Astrocyte (in vitro differentiated cells and primary cell): ENCODE data around the gene PKNOX2. TPM values are rescaled to one million over a fixed set of nuclear protein-coding genes. Genes with fewer than 3 reads are reported as not detected.

ENCODE experiments used
- DNase-seq: peaks from one replicate; pipeline ENCODE4 v3.0.0-alpha.2; 2010; ENCODE audit warnings: low read depth
- FAIRE-seq: peaks from 2 replicates; lab custom pipeline; 2011; peaks lifted over from hg19 to GRCh38; lab: Jason Lieb, UNC
- H2AFZ ChIP-seq: 2 replicates; pipeline ENCODE4 v1.6.0; 2012; ENCODE audit warnings: low read depth, low read length, inconsistent platforms
- H3K27ac ChIP-seq: 2 replicates; pipeline ENCODE4 v1.5.1; 2011; ENCODE audit warnings: low read depth, low read length, inconsistent platforms
- H3K27me3 ChIP-seq: 2 replicates; pipeline ENCODE4 v1.6.0; 2011; ENCODE audit warnings: low read length, inconsistent platforms; ENCODE audit not compliant: insufficient read depth
- H3K36me3 ChIP-seq: 2 replicates; pipeline ENCODE4 v1.5.1; 2011; ENCODE audit warnings: low read length, inconsistent platforms; ENCODE audit not compliant: insufficient read depth
- H3K4me1 ChIP-seq: 2 replicates; pipeline ENCODE4 v1.5.1; 2011; ENCODE audit warnings: low read length, inconsistent platforms; ENCODE audit not compliant: insufficient read depth
- H3K4me2 ChIP-seq: 2 replicates; pipeline ENCODE4 v1.6.0; 2012; ENCODE audit warnings: low read length, inconsistent platforms
- H3K4me3 ChIP-seq: 2 replicates; pipeline ENCODE4 v1.5.1; 2011; ENCODE audit warnings: low read depth, mild to moderate bottlenecking, low read length, inconsistent platforms; ENCODE audit not compliant: insufficient read depth
- H3K79me2 ChIP-seq: 2 replicates; pipeline ENCODE4 v1.6.0; 2012; ENCODE audit warnings: mild to moderate bottlenecking, low read length, inconsistent platforms; ENCODE audit not compliant: insufficient read depth
- H3K9ac ChIP-seq: 2 replicates; pipeline ENCODE4 v1.6.0; 2012; ENCODE audit warnings: mild to moderate bottlenecking, low read length, inconsistent platforms
- H3K9me3 ChIP-seq: 2 replicates; pipeline ENCODE4 v1.5.1; 2012; ENCODE audit warnings: low read depth, mild to moderate bottlenecking, low read length, inconsistent platforms; ENCODE audit not compliant: insufficient read depth
- H4K20me1 ChIP-seq: 2 replicates; pipeline ENCODE4 v1.6.0; 2012; ENCODE audit warnings: low read length, inconsistent platforms; ENCODE audit not compliant: insufficient read depth
- H3K27ac Mint-ChIP-seq: one replicate; pipeline ENCODE4 v1.8.0; 2021; ENCODE audit warnings: mild to moderate bottlenecking, mixed read lengths; ENCODE audit not compliant: unreplicated experiment
- H3K27me3 Mint-ChIP-seq: one replicate; pipeline ENCODE4 v1.8.0; 2021; ENCODE audit warnings: low read depth, mixed read lengths; ENCODE audit not compliant: unreplicated experiment
- H3K36me3 Mint-ChIP-seq: one replicate; pipeline ENCODE4 v1.8.0; 2021; ENCODE audit warnings: low read depth, mixed read lengths; ENCODE audit not compliant: unreplicated experiment
- H3K4me1 Mint-ChIP-seq: one replicate; pipeline ENCODE4 v1.8.0; 2021; ENCODE audit warnings: low read depth, mixed read lengths; ENCODE audit not compliant: unreplicated experiment
- H3K4me3 Mint-ChIP-seq: one replicate; pipeline ENCODE4 v1.8.0; 2021; ENCODE audit warnings: mild to moderate bottlenecking, moderate library complexity, mixed read lengths; ENCODE audit not compliant: unreplicated experiment
- H3K9me3 Mint-ChIP-seq: one replicate; pipeline ENCODE4 v1.8.0; 2021; ENCODE audit warnings: mild to moderate bottlenecking, mixed read lengths; ENCODE audit not compliant: unreplicated experiment
- CTCF ChIP-seq: IDR thresholded peaks from 2 replicates; pipeline ENCODE4 v1.5.1; 2011; ENCODE audit warnings: low read depth, mild to moderate bottlenecking, inconsistent platforms, low read length, moderate library complexity; ENCODE audit not compliant: insufficient read depth
- EZH2 ChIP-seq: IDR thresholded peaks from 2 replicates; pipeline ENCODE4 v1.6.1; 2012; ENCODE audit warnings: mild to moderate bottlenecking, low read length, inconsistent platforms; ENCODE audit not compliant: insufficient read depth
- total RNA-seq: library from RNA; stranded (reverse); gene quantifications from 2 replicates; pipeline ENCODE4 v1.2.1, GENCODE V29; 2021

Gene PKNOX2
- total RNA-seq, 1 donor from 2014 or later, result 53.4 TPM

GRCh38 chr11:125322289-125322688 lies 157.7 kb downstream of the PKNOX2 start:
- FAIRE-seq, result no peak
- no peaks in the 10 kb centered on the region for H3K27me3 Mint-ChIP-seq
- Histone ChIP-seq H3K4me2 (no peak overlapping the region), H3K4me3 (no peak overlapping the region), H3K9me3 (peaks cover 3% of the 10 kb centered on the region), H3K27ac (no peak overlapping the region), H4K20me1 (no peaks in the 10 kb centered on the region), H3K4me1 (no peaks in the 10 kb centered on the region), H2AFZ (no peak overlapping the region), H3K79me2 (no peaks in the 10 kb centered on the region), H3K36me3 (no peaks in the 10 kb centered on the region), H3K9ac (no peak overlapping the region), H3K27me3 (no peaks in the 10 kb centered on the region)
- no peak for DNase-seq
- H3K4me3 Mint-ChIP-seq, result no peak overlapping the region
- peaks cover 37% of the 10 kb centered on the region for H3K36me3 Mint-ChIP-seq
- peaks cover 6% of the 10 kb centered on the region for H3K4me1 Mint-ChIP-seq
- no peak for TF ChIP-seq CTCF
- H3K27ac Mint-ChIP-seq, result no peak overlapping the region
- H3K9me3 Mint-ChIP-seq, result peaks cover 7% of the 10 kb centered on the region

GRCh38 chr11:125325196-125325595 lies 160.6 kb downstream of the PKNOX2 start:
- no peaks in the 10 kb centered on the region for H3K79me2 ChIP-seq
- Mint-ChIP-seq H3K27me3 (no peaks in the 10 kb centered on the region), H3K9me3 (peaks cover 2% of the 10 kb centered on the region), H3K4me1 (peaks cover 21% of the 10 kb centered on the region), H3K36me3 (peaks cover 25% of the 10 kb centered on the region), H3K27ac (no peak overlapping the region), H3K4me3 (no peak overlapping the region)
- no peak overlapping the region for H3K9ac ChIP-seq
- H3K9me3 ChIP-seq, result no peaks in the 10 kb centered on the region
- no peak for FAIRE-seq
- H3K4me3 ChIP-seq, result no peak overlapping the region
- peaks cover 3% of the 10 kb centered on the region for H4K20me1 ChIP-seq
- no peak overlapping the region for H2AFZ ChIP-seq
- H3K36me3 ChIP-seq, result no peaks in the 10 kb centered on the region
- H3K4me2 ChIP-seq, result no peak overlapping the region
- H3K27me3 ChIP-seq, result no peaks in the 10 kb centered on the region
- no peak for DNase-seq
- no peak overlapping the region for H3K27ac ChIP-seq
- no peak for TF ChIP-seq CTCF
- no peak for TF ChIP-seq EZH2
- no peaks in the 10 kb centered on the region for H3K4me1 ChIP-seq

- H4K20me1 ChIP-seq, result peaks cover 3% of the 10 kb centered on the region
- peaks cover 27% of the 10 kb centered on the region for H3K4me1 Mint-ChIP-seq
- DNase-seq (no peak), FAIRE-seq (no peak)
- TF ChIP-seq CTCF (no peak), EZH2 (no peak)
- H3K27ac ChIP-seq, result no peak overlapping the region
- H3K79me2 ChIP-seq, result no peaks in the 10 kb centered on the region
- no peak overlapping the region for H3K4me2 ChIP-seq
- H3K36me3 ChIP-seq, result no peaks in the 10 kb centered on the region
- no peaks in the 10 kb centered on the region for H3K9me3 ChIP-seq
- no peak overlapping the region for H2AFZ ChIP-seq
- H3K27ac Mint-ChIP-seq, result no peak overlapping the region
- H3K4me3 ChIP-seq, result no peak overlapping the region
- no peak overlapping the region for H3K9ac ChIP-seq
- H3K36me3 Mint-ChIP-seq, result peaks cover 18% of the 10 kb centered on the region
- H3K9me3 Mint-ChIP-seq, result no peaks in the 10 kb centered on the region
- H3K4me1 ChIP-seq, result no peaks in the 10 kb centered on the region
- H3K27me3 ChIP-seq, result no peaks in the 10 kb centered on the region
- H3K4me3 Mint-ChIP-seq, result no peak overlapping the region
- no peaks in the 10 kb centered on the region for H3K27me3 Mint-ChIP-seq
Observed at GRCh38 chr11:125326126-125326525, 161.6 kb downstream of the PKNOX2 start.
